ENCODE measurements around the gene IFNG.
"Not testable (repeated sequence)": the region's sequence is repeated elsewhere in the genome, so short reads cannot be mapped to it uniquely, and the experiment has no call there.

The IFNG gene

GRCh38 chr12:68178774-68179439, 19.4 kb upstream of the IFNG start:
- H3K27me3 Mint-ChIP-seq: no peaks in the 10 kb centered on the region
- H3K9me3 Mint-ChIP-seq: no peaks in the 10 kb centered on the region
- H3K4me1 Mint-ChIP-seq (ENCODE audit: low read depth in 2 of 2): peaks cover 38 to 42% of the 10 kb centered on the region in 2 donors
- H3K36me3 Mint-ChIP-seq (ENCODE audit: insufficient read depth): peaks cover 14% of the 10 kb centered on the region
- no peak for ATAC-seq (replicated peaks)
- no peak for DNase-seq
- H3K27ac Mint-ChIP-seq: peak overlapping the region in 1 of 2 donors; percentile 42
- H3K4me3 Mint-ChIP-seq: no peak overlapping the region

- H3K4me1 Mint-ChIP-seq (ENCODE audit: low read depth in 2 of 2): peaks cover 38 to 42% of the 10 kb centered on the region in 2 donors
- ATAC-seq (replicated peaks): no peak
- peaks cover 14% of the 10 kb centered on the region for H3K36me3 Mint-ChIP-seq (ENCODE audit: insufficient read depth)
- H3K9me3 Mint-ChIP-seq: no peaks in the 10 kb centered on the region
- no peaks in the 10 kb centered on the region for H3K27me3 Mint-ChIP-seq
- H3K4me3 Mint-ChIP-seq: no peak overlapping the region
- DNase-seq: no peak
- no peak overlapping the region for H3K27ac Mint-ChIP-seq
Measured at GRCh38 chr12:68178184-68178583, 18.6 kb upstream of the IFNG start.

- Mint-ChIP-seq H3K36me3 (ENCODE audit: insufficient read depth) (peaks cover 14% of the 10 kb centered on the region), H3K27me3 (no peaks in the 10 kb centered on the region), H3K4me1 (ENCODE audit: low read depth in 2 of 2) (peaks cover 38 to 42% of the 10 kb centered on the region in 2 donors), H3K9me3 (no peaks in the 10 kb centered on the region), H3K27ac (no peak overlapping the region), H3K4me3 (no peak overlapping the region)
- ATAC-seq (replicated peaks) (no peak), DNase-seq (no peak)
Measured at GRCh38 chr12:68177562-68177961, 18.0 kb upstream of the IFNG start.

- no peaks in the 10 kb centered on the region for H3K9me3 Mint-ChIP-seq
- H3K27me3 Mint-ChIP-seq: no peaks in the 10 kb centered on the region
- no peak for DNase-seq
- peaks cover 14% of the 10 kb centered on the region for H3K36me3 Mint-ChIP-seq (ENCODE audit: insufficient read depth)
- no peak for ATAC-seq (replicated peaks)
- H3K4me3 Mint-ChIP-seq: peak overlapping the region; percentile 70
- peaks cover 31 to 35% of the 10 kb centered on the region in 2 donors for H3K4me1 Mint-ChIP-seq (ENCODE audit: low read depth in 2 of 2)
- peak overlapping the region; percentile 84 to 92 for H3K27ac Mint-ChIP-seq
Measured at GRCh38 chr12:68176257-68176656, 16.7 kb upstream of the IFNG start.

GRCh38 chr12:68175557-68176061, 16.1 kb upstream of the IFNG start:
- H3K9me3 Mint-ChIP-seq: no peaks in the 10 kb centered on the region
- peaks cover 14% of the 10 kb centered on the region for H3K36me3 Mint-ChIP-seq (ENCODE audit: insufficient read depth)
- peak overlapping the region; percentile 70 for H3K4me3 Mint-ChIP-seq
- H3K27ac Mint-ChIP-seq: peak overlapping the region; percentile 84 to 92
- ATAC-seq (replicated peaks): peak; percentile 90
- peak; percentile 60 to 63 (median 60) for DNase-seq
- no peaks in the 10 kb centered on the region for H3K27me3 Mint-ChIP-seq
- peaks cover 25 to 29% of the 10 kb centered on the region in 2 donors for H3K4me1 Mint-ChIP-seq (ENCODE audit: low read depth in 2 of 2)

- not testable (repeated sequence) for ATAC-seq (replicated peaks); DNase-seq; H3K27me3 Mint-ChIP-seq; H3K9me3 Mint-ChIP-seq
- Mint-ChIP-seq H3K36me3 (ENCODE audit: insufficient read depth) (peaks cover 12% of the 10 kb centered on the region), H3K27ac (peak overlapping the region; percentile 84 to 92), H3K4me1 (ENCODE audit: low read depth in 2 of 2) (peaks cover 24 to 28% of the 10 kb centered on the region in 2 donors), H3K4me3 (peak overlapping the region in 1 of 2 donors; percentile 70)
Measured at GRCh38 chr12:68174761-68175160, 15.2 kb upstream of the IFNG start.

- Mint-ChIP-seq H3K27ac (no peak overlapping the region), H3K4me1 (ENCODE audit: low read depth in 2 of 2) (peaks cover 21 to 28% of the 10 kb centered on the region in 2 donors)
- no peak for DNase-seq
Measured at GRCh38 chr12:68173792-68174191, 14.3 kb upstream of the IFNG start.

GRCh38 chr12:68170726-68171125, 11.2 kb upstream of the IFNG start:
- no peak for DNase-seq

More at GRCh38 chr12:68173792-68174191, 14.3 kb upstream of the IFNG start:
- ATAC-seq (replicated peaks): no peak
- no peak overlapping the region for H3K4me3 Mint-ChIP-seq
- peaks cover 10% of the 10 kb centered on the region for H3K36me3 Mint-ChIP-seq (ENCODE audit: insufficient read depth)
- no peaks in the 10 kb centered on the region for H3K27me3 Mint-ChIP-seq
- no peaks in the 10 kb centered on the region for H3K9me3 Mint-ChIP-seq

GRCh38 chr12:68169213-68169889, 9.8 kb upstream of the IFNG start:
- Mint-ChIP-seq H3K36me3 (ENCODE audit: insufficient read depth) (no peaks in the 10 kb centered on the region), H3K4me3 (no peak overlapping the region), H3K9me3 (no peaks in the 10 kb centered on the region), H3K27me3 (no peaks in the 10 kb centered on the region), H3K27ac (no peak overlapping the region), H3K4me1 (ENCODE audit: low read depth in 2 of 2) (peaks cover 0 to 5% of the 10 kb centered on the region in 2 donors)
- DNase-seq: no peak
- ATAC-seq (replicated peaks): no peak

More at GRCh38 chr12:68170726-68171125, 11.2 kb upstream of the IFNG start:
- no peaks in the 10 kb centered on the region for H3K9me3 Mint-ChIP-seq
- H3K4me3 Mint-ChIP-seq: no peak overlapping the region
- H3K4me1 Mint-ChIP-seq (ENCODE audit: low read depth in 2 of 2): peaks cover 8 to 15% of the 10 kb centered on the region in 2 donors
- ATAC-seq (replicated peaks): no peak
- no peaks in the 10 kb centered on the region for H3K27me3 Mint-ChIP-seq
- peaks cover 7% of the 10 kb centered on the region for H3K36me3 Mint-ChIP-seq (ENCODE audit: insufficient read depth)
- H3K27ac Mint-ChIP-seq: no peak overlapping the region

- no peak overlapping the region for H3K4me3 Mint-ChIP-seq
- no peaks in the 10 kb centered on the region for H3K27me3 Mint-ChIP-seq
- H3K4me1 Mint-ChIP-seq (ENCODE audit: low read depth in 2 of 2): peaks cover 11 to 26% of the 10 kb centered on the region in 2 donors
- ATAC-seq (replicated peaks) (no peak), DNase-seq (no peak)
- H3K27ac Mint-ChIP-seq: no peak overlapping the region
- no peaks in the 10 kb centered on the region for H3K36me3 Mint-ChIP-seq (ENCODE audit: insufficient read depth)
- H3K9me3 Mint-ChIP-seq: no peaks in the 10 kb centered on the region
Measured at GRCh38 chr12:68166317-68166831, 6.8 kb upstream of the IFNG start.

GRCh38 chr12:68163560-68164081, 4.1 kb upstream of the IFNG start:
- peak overlapping the region; percentile 13 to 45 for H3K4me3 Mint-ChIP-seq
- H3K27me3 Mint-ChIP-seq: no peaks in the 10 kb centered on the region
- H3K4me1 Mint-ChIP-seq (ENCODE audit: low read depth in 2 of 2): peaks cover 14 to 27% of the 10 kb centered on the region in 2 donors
- peak overlapping the region; percentile 11 to 51 for H3K27ac Mint-ChIP-seq
- H3K9me3 Mint-ChIP-seq: no peaks in the 10 kb centered on the region
- DNase-seq (peak in 1 of 3 experiments; percentile 15), ATAC-seq (replicated peaks) (peak; percentile 38)
- H3K36me3 Mint-ChIP-seq (ENCODE audit: insufficient read depth): peaks cover 12% of the 10 kb centered on the region

- Mint-ChIP-seq H3K27ac (no peak overlapping the region), H3K36me3 (ENCODE audit: insufficient read depth) (peaks cover 12% of the 10 kb centered on the region)
Measured at GRCh38 chr12:68162374-68162773, 2.8 kb upstream of the IFNG start.

GRCh38 chr12:68158432-68158831, 1.1 kb downstream of the IFNG start:
- Mint-ChIP-seq H3K4me3 (peak overlapping the region; percentile 78 to 89), H3K9me3 (no peaks in the 10 kb centered on the region), H3K27ac (peak overlapping the region; percentile 15 to 26), H3K4me1 (ENCODE audit: low read depth in 2 of 2) (peaks cover 20 to 53% of the 10 kb centered on the region in 2 donors), H3K27me3 (no peaks in the 10 kb centered on the region), H3K36me3 (ENCODE audit: insufficient read depth) (peaks cover 31% of the 10 kb centered on the region)
- peak; percentile 41 for ATAC-seq (replicated peaks)
- peak; percentile 29 to 53 (median 40) for DNase-seq

More at GRCh38 chr12:68162374-68162773, 2.8 kb upstream of the IFNG start:
- H3K4me3 Mint-ChIP-seq: no peak overlapping the region
- H3K9me3 Mint-ChIP-seq: no peaks in the 10 kb centered on the region
- peaks cover 16 to 38% of the 10 kb centered on the region in 2 donors for H3K4me1 Mint-ChIP-seq (ENCODE audit: low read depth in 2 of 2)
- ATAC-seq (replicated peaks) (no peak), DNase-seq (no peak)
- H3K27me3 Mint-ChIP-seq: no peaks in the 10 kb centered on the region

All from effector memory CD8-positive, alpha-beta T cell (primary cell).